HepG2 (cell line): ENCODE results near the gene FGFR3. TPM values are rescaled to one million over a fixed set of nuclear protein-coding genes. Genes with fewer than 3 reads are reported as not detected.

Source experiments
- FOXM1 ChIP-seq: sonication (generic); formaldehyde crosslinking; IDR thresholded peaks from 2 replicates; pipeline ENCODE4 v1.5.0; 2020; ENCODE audit warnings: missing genetic modification reagents
- HDAC2 ChIP-seq: sonication (generic); formaldehyde crosslinking; IDR thresholded peaks from 2 replicates; pipeline ENCODE4 v1.4.0; 2020; ENCODE audit warnings: missing genetic modification reagents
- HOXD1 ChIP-seq: sonication (generic); formaldehyde crosslinking; IDR thresholded peaks from 2 replicates; pipeline ENCODE4 v1.5.0; 2020; ENCODE audit warnings: missing genetic modification reagents
- MYNN ChIP-seq: sonication (generic); formaldehyde crosslinking; IDR thresholded peaks from 2 replicates; pipeline ENCODE4 v1.4.0; 2020; ENCODE audit warnings: mild to moderate bottlenecking, low read depth, missing genetic modification reagents
- SMYD3 ChIP-seq: sonication (generic); formaldehyde crosslinking; IDR thresholded peaks from 2 replicates; pipeline ENCODE4 v1.8.1; 2023; ENCODE audit warnings: mild to moderate bottlenecking, missing genetic modification reagents
- ZNF12 ChIP-seq: sonication (generic); formaldehyde crosslinking; IDR thresholded peaks from 2 replicates; pipeline ENCODE4 v1.5.0; 2020; ENCODE audit warnings: missing genetic modification reagents
- ZNF207 ChIP-seq: fragments of 450-650 bp; IDR thresholded peaks from 2 replicates; pipeline ENCODE4 v1.6.1; 2016; ENCODE audit warnings: antibody characterized with exemption, borderline replicate concordance
- ZNF24 ChIP-seq: fragments of 450-650 bp; IDR thresholded peaks from 2 replicates; pipeline ENCODE4 v1.6.1; 2017; ENCODE audit warnings: antibody characterized with exemption, mild to moderate bottlenecking
- ZNF746 ChIP-seq: sonication (generic); formaldehyde crosslinking; IDR thresholded peaks from 2 replicates; pipeline ENCODE4 v1.8.0; 2022; ENCODE audit warnings: mild to moderate bottlenecking, missing genetic modification reagents
- ZNF749 ChIP-seq: sonication (generic); formaldehyde crosslinking; IDR thresholded peaks from 2 replicates; pipeline ENCODE4 v1.8.0; 2022; ENCODE audit warnings: mild to moderate bottlenecking, missing genetic modification reagents, moderate library complexity, borderline replicate concordance
- polyA plus RNA-seq, 8 experiments: library from polyadenylated mRNA; depleted of rRNA in 3 of 8; stranded (reverse) in 7 of 8; unstranded in 1 of 8; fragments of >200 nt; fragmentation: Illumina TruSeq in 4 of 8; extraction: Trizol in 4 of 8; gene quantifications; 2 replicates each; pipeline versions ENCODE4 v1.2.1 to v1.2.3, GENCODE V29; 2011 to 2016; ENCODE audit warnings: low read depth in 4 of 8, missing spikeins in 1 of 8, mixed read lengths in 1 of 8; ENCODE audit not compliant: insufficient read depth in 1 of 8
- total RNA-seq, 5 experiments: library from RNA; depleted of rRNA; stranded (reverse); fragments of >200 nt; fragmentation: Illumina TruSeq; extraction: Trizol; gene quantifications; 2 replicates each; pipeline ENCODE4 v1.2.3, GENCODE V29; 2016; ENCODE audit warnings: low read depth in 1 of 5
- TF ChIP-seq, protein P1 (sequence below), 2 experiments: sonication (generic) in 1 of 2; formaldehyde crosslinking in 1 of 2; IDR thresholded peaks; 2 replicates each; pipeline versions ENCODE4 v1.6.1 to v1.9.0; 2014 to 2022; ENCODE audit warnings: antibody characterized with exemption in 1 of 2, borderline replicate concordance in 1 of 2, inconsistent platforms in 1 of 2, low read depth in 1 of 2, missing genetic modification reagents in 1 of 2
- TF ChIP-seq, protein P2 (sequence below): IDR thresholded peaks from 2 replicates; pipeline ENCODE4 v1.6.1; 2018; ENCODE audit warnings: missing genetic modification reagents, mild to moderate bottlenecking, missing compliant biosample characterization
- TF ChIP-seq, protein P3 (sequence below): sonication (generic); formaldehyde crosslinking; conservative IDR thresholded peaks from 2 replicates; pipeline ENCODE4 v1.4.0; 2020; ENCODE audit warnings: missing genetic modification reagents
- TF ChIP-seq, protein P4 (sequence below): fragments of 450-650 bp; IDR thresholded peaks from 2 replicates; pipeline ENCODE4 v1.6.1; 2017
- TF ChIP-seq, protein P5 (sequence below): sonication (generic); formaldehyde crosslinking; IDR thresholded peaks from 2 replicates; pipeline ENCODE4 v1.4.0; 2020; ENCODE audit warnings: missing genetic modification reagents, borderline replicate concordance
- TF ChIP-seq, protein P6 (sequence below): sonication (generic); formaldehyde crosslinking; conservative IDR thresholded peaks from 2 replicates; pipeline ENCODE4 v1.5.0; 2020; ENCODE audit warnings: missing genetic modification reagents

Gene FGFR3
- total and polyA plus RNA-seq, 2 of the 13 experiments (the other 11 are each of a cell fraction or from before 2014, with no cell fraction given): 103 to 109 TPM

DNA sequence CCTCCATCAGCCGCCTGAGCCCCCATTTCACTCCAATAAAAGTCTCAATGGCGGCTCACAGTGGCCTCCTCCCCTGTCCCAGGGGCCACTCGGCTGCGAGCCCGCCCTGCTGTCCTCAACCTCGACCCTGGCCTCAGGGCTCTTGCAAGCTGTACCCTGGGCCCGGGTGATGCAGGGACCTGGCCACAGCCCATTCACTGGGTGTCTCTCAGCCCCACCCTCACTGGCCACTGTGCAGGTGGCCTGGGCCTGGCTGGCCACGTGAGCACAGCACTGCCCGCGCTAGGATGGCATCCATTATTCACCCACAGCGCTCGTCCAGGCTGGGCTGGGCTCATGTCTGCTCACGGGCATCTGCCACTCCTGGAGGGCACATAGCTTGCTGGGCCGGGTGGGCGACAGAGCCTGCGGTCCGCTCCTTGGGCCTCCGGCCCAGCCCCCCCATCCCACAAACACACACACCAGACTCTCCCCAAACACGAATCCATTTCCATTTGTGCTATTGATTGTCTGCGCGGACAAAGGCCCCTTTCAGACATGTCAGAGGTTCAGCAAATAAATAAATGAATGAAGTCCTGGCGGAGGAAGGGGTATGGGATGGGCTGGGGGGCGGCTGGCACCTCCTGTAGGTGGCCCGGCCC lies 16.5 kb upstream of the FGFR3 start (continued):
- TF ChIP-seq, protein P1, sequence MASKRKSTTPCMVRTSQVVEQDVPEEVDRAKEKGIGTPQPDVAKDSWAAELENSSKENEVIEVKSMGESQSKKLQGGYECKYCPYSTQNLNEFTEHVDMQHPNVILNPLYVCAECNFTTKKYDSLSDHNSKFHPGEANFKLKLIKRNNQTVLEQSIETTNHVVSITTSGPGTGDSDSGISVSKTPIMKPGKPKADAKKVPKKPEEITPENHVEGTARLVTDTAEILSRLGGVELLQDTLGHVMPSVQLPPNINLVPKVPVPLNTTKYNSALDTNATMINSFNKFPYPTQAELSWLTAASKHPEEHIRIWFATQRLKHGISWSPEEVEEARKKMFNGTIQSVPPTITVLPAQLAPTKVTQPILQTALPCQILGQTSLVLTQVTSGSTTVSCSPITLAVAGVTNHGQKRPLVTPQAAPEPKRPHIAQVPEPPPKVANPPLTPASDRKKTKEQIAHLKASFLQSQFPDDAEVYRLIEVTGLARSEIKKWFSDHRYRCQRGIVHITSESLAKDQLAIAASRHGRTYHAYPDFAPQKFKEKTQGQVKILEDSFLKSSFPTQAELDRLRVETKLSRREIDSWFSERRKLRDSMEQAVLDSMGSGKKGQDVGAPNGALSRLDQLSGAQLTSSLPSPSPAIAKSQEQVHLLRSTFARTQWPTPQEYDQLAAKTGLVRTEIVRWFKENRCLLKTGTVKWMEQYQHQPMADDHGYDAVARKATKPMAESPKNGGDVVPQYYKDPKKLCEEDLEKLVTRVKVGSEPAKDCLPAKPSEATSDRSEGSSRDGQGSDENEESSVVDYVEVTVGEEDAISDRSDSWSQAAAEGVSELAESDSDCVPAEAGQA (IDR thresholded peaks at IDR 0.05; ENCODE audit: low read depth): 0 out of 2 replicates have a peak, but pooled peaks have one; percentile 14
- TF ChIP-seq, protein P1 (CRISPR knock-in tag; IDR thresholded peaks at IDR 0.05; ENCODE audit: borderline replicate concordance): no peak
- TF ChIP-seq ZNF12 (CRISPR knock-in tag): peak; percentile 47; the same call in 1 of the 2 replicates
- TF ChIP-seq ZNF207: no peak
- TF ChIP-seq, protein P2, sequence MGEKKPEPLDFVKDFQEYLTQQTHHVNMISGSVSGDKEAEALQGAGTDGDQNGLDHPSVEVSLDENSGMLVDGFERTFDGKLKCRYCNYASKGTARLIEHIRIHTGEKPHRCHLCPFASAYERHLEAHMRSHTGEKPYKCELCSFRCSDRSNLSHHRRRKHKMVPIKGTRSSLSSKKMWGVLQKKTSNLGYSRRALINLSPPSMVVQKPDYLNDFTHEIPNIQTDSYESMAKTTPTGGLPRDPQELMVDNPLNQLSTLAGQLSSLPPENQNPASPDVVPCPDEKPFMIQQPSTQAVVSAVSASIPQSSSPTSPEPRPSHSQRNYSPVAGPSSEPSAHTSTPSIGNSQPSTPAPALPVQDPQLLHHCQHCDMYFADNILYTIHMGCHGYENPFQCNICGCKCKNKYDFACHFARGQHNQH (CRISPR knock-in tag): peak; percentile 56
- TF ChIP-seq, protein P3, sequence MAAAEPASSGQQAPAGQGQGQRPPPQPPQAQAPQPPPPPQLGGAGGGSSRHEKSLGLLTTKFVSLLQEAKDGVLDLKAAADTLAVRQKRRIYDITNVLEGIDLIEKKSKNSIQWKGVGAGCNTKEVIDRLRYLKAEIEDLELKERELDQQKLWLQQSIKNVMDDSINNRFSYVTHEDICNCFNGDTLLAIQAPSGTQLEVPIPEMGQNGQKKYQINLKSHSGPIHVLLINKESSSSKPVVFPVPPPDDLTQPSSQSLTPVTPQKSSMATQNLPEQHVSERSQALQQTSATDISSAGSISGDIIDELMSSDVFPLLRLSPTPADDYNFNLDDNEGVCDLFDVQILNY: peak; percentile 49; the same call in 1 of the 2 replicates
- TF ChIP-seq ZNF749: no peak
- TF ChIP-seq, protein P4, sequence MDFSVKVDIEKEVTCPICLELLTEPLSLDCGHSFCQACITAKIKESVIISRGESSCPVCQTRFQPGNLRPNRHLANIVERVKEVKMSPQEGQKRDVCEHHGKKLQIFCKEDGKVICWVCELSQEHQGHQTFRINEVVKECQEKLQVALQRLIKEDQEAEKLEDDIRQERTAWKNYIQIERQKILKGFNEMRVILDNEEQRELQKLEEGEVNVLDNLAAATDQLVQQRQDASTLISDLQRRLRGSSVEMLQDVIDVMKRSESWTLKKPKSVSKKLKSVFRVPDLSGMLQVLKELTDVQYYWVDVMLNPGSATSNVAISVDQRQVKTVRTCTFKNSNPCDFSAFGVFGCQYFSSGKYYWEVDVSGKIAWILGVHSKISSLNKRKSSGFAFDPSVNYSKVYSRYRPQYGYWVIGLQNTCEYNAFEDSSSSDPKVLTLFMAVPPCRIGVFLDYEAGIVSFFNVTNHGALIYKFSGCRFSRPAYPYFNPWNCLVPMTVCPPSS: no peak
- TF ChIP-seq MYNN (CRISPR knock-in tag): no peak
- no peak for TF ChIP-seq ZNF24
- TF ChIP-seq, protein P5, sequence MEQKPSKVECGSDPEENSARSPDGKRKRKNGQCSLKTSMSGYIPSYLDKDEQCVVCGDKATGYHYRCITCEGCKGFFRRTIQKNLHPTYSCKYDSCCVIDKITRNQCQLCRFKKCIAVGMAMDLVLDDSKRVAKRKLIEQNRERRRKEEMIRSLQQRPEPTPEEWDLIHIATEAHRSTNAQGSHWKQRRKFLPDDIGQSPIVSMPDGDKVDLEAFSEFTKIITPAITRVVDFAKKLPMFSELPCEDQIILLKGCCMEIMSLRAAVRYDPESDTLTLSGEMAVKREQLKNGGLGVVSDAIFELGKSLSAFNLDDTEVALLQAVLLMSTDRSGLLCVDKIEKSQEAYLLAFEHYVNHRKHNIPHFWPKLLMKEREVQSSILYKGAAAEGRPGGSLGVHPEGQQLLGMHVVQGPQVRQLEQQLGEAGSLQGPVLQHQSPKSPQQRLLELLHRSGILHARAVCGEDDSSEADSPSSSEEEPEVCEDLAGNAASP (CRISPR knock-in tag): peak; percentile 91
- TF ChIP-seq, protein P6, sequence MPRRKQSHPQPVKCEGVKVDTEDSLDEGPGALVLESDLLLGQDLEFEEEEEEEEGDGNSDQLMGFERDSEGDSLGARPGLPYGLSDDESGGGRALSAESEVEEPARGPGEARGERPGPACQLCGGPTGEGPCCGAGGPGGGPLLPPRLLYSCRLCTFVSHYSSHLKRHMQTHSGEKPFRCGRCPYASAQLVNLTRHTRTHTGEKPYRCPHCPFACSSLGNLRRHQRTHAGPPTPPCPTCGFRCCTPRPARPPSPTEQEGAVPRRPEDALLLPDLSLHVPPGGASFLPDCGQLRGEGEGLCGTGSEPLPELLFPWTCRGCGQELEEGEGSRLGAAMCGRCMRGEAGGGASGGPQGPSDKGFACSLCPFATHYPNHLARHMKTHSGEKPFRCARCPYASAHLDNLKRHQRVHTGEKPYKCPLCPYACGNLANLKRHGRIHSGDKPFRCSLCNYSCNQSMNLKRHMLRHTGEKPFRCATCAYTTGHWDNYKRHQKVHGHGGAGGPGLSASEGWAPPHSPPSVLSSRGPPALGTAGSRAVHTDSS (CRISPR knock-in tag): 0 out of 2 replicates have a peak, but pooled peaks have one; percentile 57
- 0 out of 2 replicates have a peak, but pooled peaks have one; percentile 33 for TF ChIP-seq HOXD1 (CRISPR knock-in tag)
- TF ChIP-seq ZNF746 (CRISPR knock-in tag): peak; percentile 78
- TF ChIP-seq HDAC2: peak; percentile 74
- 0 out of 2 replicates have a peak, but pooled peaks have one; percentile 61 for TF ChIP-seq SMYD3 (CRISPR knock-in tag)
- no peak for TF ChIP-seq FOXM1
